Trophoblast cell (in vitro differentiated cells and primary cell): ENCODE measurements around the gene OGT.
"Not testable (repeated sequence)": the region's sequence is repeated elsewhere in the genome, so short reads cannot be mapped to it uniquely, and the experiment has no call there.

Source experiments
- DNase-seq, 2 donors: peaks; one replicate each; pipeline ENCODE4 v3.0.0-alpha.2; 2016
- H2AFZ ChIP-seq: 2 replicates; pipeline ENCODE4 v1.6.1; 2013; ENCODE audit warnings: low read length, moderate library complexity, mild to moderate bottlenecking; ENCODE audit not compliant: insufficient read depth, poor library complexity
- H2AK5ac ChIP-seq: 2 replicates; pipeline ENCODE4 v1.6.1; 2013; ENCODE audit warnings: mild to moderate bottlenecking, low read length
- H2BK120ac ChIP-seq: 2 replicates; pipeline ENCODE4 v1.6.1; 2013; ENCODE audit warnings: low read length, mild to moderate bottlenecking, moderate library complexity; ENCODE audit not compliant: insufficient read depth, poor library complexity
- H2BK12ac ChIP-seq: 2 replicates; pipeline ENCODE4 v1.6.1; 2013; ENCODE audit warnings: mild to moderate bottlenecking, low read length, moderate library complexity
- H2BK5ac ChIP-seq: 2 replicates; pipeline ENCODE4 v1.6.1; 2013; ENCODE audit warnings: low read length, low read depth, moderate library complexity, mild to moderate bottlenecking; ENCODE audit not compliant: poor library complexity
- H3K14ac ChIP-seq: 2 replicates; pipeline ENCODE4 v1.6.1; 2013; ENCODE audit warnings: mild to moderate bottlenecking, low read length
- H3K18ac ChIP-seq: 2 replicates; pipeline ENCODE4 v1.6.1; 2013; ENCODE audit warnings: mild to moderate bottlenecking, low read length
- H3K23ac ChIP-seq: 2 replicates; pipeline ENCODE4 v1.6.1; 2013; ENCODE audit warnings: low read length
- H3K27ac ChIP-seq: 2 replicates; pipeline ENCODE4 v1.5.1; 2013; ENCODE audit warnings: low read depth, mild to moderate bottlenecking, inconsistent platforms, low read length, moderate library complexity
- H3K27me3 ChIP-seq: 2 replicates; pipeline ENCODE4 v1.6.1; 2013; ENCODE audit warnings: inconsistent platforms, mild to moderate bottlenecking, low read length, moderate library complexity; ENCODE audit not compliant: insufficient read depth
- H3K36me3 ChIP-seq, 2 experiments: 1 replicate in 1 of 2; 2 replicates in 1 of 2; pipeline ENCODE4 v1.6.1; 2013; ENCODE audit warnings: low read length in 2 of 2, mild to moderate bottlenecking in 2 of 2, moderate library complexity in 1 of 2; ENCODE audit not compliant: insufficient read depth in 2 of 2, control insufficient read depth in 1 of 2
- H3K4ac ChIP-seq: 2 replicates; pipeline ENCODE4 v1.6.1; 2013; ENCODE audit warnings: low read depth, mild to moderate bottlenecking, low read length, moderate library complexity
- H3K4me1 ChIP-seq, 2 experiments: 1 replicate in 1 of 2; 2 replicates in 1 of 2; pipeline ENCODE4 v1.6.1; 2013; ENCODE audit warnings: low read length in 2 of 2, mild to moderate bottlenecking in 2 of 2, moderate library complexity in 1 of 2; ENCODE audit not compliant: insufficient read depth in 2 of 2, control insufficient read depth in 1 of 2
- H3K4me2 ChIP-seq: 2 replicates; pipeline ENCODE4 v1.6.1; 2013; ENCODE audit warnings: inconsistent platforms, mild to moderate bottlenecking, low read length, moderate library complexity
- H3K4me3 ChIP-seq: 2 replicates; pipeline ENCODE4 v1.5.1; 2013; ENCODE audit warnings: mild to moderate bottlenecking, low read depth, low read length, inconsistent platforms
- H3K79me1 ChIP-seq: one replicate; pipeline ENCODE4 v1.6.1; 2013; ENCODE audit warnings: low read length
- H3K79me2 ChIP-seq: 2 replicates; pipeline ENCODE4 v1.6.1; 2013; ENCODE audit warnings: low read length, mild to moderate bottlenecking; ENCODE audit not compliant: control insufficient read depth, insufficient read depth, poor library complexity
- H3K9ac ChIP-seq: 2 replicates; pipeline ENCODE4 v1.6.1; 2013; ENCODE audit warnings: mild to moderate bottlenecking, low read length
- H3K9me3 ChIP-seq: 2 replicates; pipeline ENCODE4 v1.6.1; 2013; ENCODE audit warnings: low read depth, mild to moderate bottlenecking, control low read depth, inconsistent platforms, low read length; ENCODE audit not compliant: insufficient read depth
- H4K12ac ChIP-seq: 2 replicates; pipeline ENCODE4 v1.6.1; 2013; ENCODE audit warnings: low read depth, mild to moderate bottlenecking, low read length, moderate library complexity
- H4K8ac ChIP-seq: 2 replicates; pipeline ENCODE4 v1.6.1; 2013; ENCODE audit warnings: low read depth, mild to moderate bottlenecking, low read length, moderate library complexity
- H4K91ac ChIP-seq: one replicate; pipeline ENCODE4 v1.6.1; 2013; ENCODE audit warnings: low read depth, mild to moderate bottlenecking, low read length, moderate library complexity
- WGBS: extraction: QIAGEN DNeasy Blood & Tissue Kit; methylation state at CpG from one replicate; pipeline ENCODE4 v1.1.7; 2013; ENCODE audit warnings: missing lambda C conversion rate; ENCODE audit not compliant: insufficient read length, insufficient coverage; ENCODE audit errors: extremely low coverage; 5-methylcytosine and 5-hydroxymethylcytosine counted together

Gene OGT

GRCh38 chrX:71593210-71593609, 60.3 kb downstream of the OGT start:
- H2AK5ac ChIP-seq, H4K8ac ChIP-seq, H3K4me3 ChIP-seq, H4K91ac ChIP-seq, H3K36me3 ChIP-seq, H2BK120ac ChIP-seq, DNase-seq, H3K79me2 ChIP-seq, H4K12ac ChIP-seq, H3K79me1 ChIP-seq, H3K9me3 ChIP-seq, H3K14ac ChIP-seq, H3K27me3 ChIP-seq, H2AFZ ChIP-seq, H3K23ac ChIP-seq, H3K18ac ChIP-seq, H3K4me2 ChIP-seq, H2BK5ac ChIP-seq, H3K9ac ChIP-seq, H3K27ac ChIP-seq, H3K4ac ChIP-seq, H2BK12ac ChIP-seq, H3K4me1 ChIP-seq: not testable (repeated sequence)
- WGBS, result no CpG with 5 or more reads among the region's 8 CpGs

DNA sequence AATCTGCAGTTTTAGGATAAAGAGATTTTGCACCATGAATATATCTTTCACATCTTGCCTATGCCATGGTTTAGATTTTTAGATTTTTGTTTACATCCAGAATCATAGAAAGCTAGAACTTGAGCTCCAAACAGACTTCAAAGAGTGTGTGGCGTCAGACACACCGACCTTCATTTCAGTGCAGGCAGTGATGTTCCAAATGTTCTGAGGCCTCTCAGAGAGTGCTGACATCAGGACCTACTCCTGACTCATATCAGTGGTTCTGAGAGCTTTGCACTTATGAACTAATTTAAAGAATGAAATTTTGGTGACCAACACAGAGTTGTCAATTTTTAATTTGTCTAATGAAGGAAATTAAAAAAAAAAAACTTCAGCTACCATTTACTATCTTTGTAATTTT, 67.1 kb downstream of the OGT start:
- H3K36me3 ChIP-seq, result peaks cover 16 to 22% of the 10 kb centered on the region in 2 experiments
- no peak overlapping the region for H2AFZ ChIP-seq
- no CpG with 5 or more reads among the region's 2 CpGs for WGBS
- H4K8ac ChIP-seq, result no peak overlapping the region
- no peak overlapping the region for H2BK5ac ChIP-seq
- no peak overlapping the region for H3K4me2 ChIP-seq
- no peaks in the 10 kb centered on the region for H3K27me3 ChIP-seq
- no peak overlapping the region for H3K27ac ChIP-seq
- no peak overlapping the region for H3K9ac ChIP-seq
- H4K91ac ChIP-seq, result no peak overlapping the region
- no peaks in the 10 kb centered on the region for H3K9me3 ChIP-seq
- no peak overlapping the region for H3K18ac ChIP-seq
- no peak overlapping the region for H2BK120ac ChIP-seq
- no peak for DNase-seq
- no peaks in the 10 kb centered on the region for H3K79me1 ChIP-seq
- H3K4me1 ChIP-seq, result no peaks in the 10 kb centered on the region
- no peak overlapping the region for H3K4ac ChIP-seq
- no peak overlapping the region for H4K12ac ChIP-seq
- no peak overlapping the region for H2AK5ac ChIP-seq
- no peak overlapping the region for H3K4me3 ChIP-seq
- no peak overlapping the region for H3K14ac ChIP-seq
- no peak overlapping the region for H2BK12ac ChIP-seq
- H3K23ac ChIP-seq, result no peak overlapping the region
- no peaks in the 10 kb centered on the region for H3K79me2 ChIP-seq

- no peaks in the 10 kb centered on the region for H3K9me3 ChIP-seq
- H3K9ac ChIP-seq, result no peak overlapping the region
- no peak overlapping the region for H3K4ac ChIP-seq
- no peak overlapping the region for H4K12ac ChIP-seq
- H3K4me3 ChIP-seq, result no peak overlapping the region
- H2AK5ac ChIP-seq, result no peak overlapping the region
- H3K4me1 ChIP-seq, result no peaks in the 10 kb centered on the region
- no peak overlapping the region for H2BK120ac ChIP-seq
- peaks cover 17 to 24% of the 10 kb centered on the region in 2 experiments for H3K36me3 ChIP-seq
- no peak overlapping the region for H4K8ac ChIP-seq
- no peak overlapping the region for H4K91ac ChIP-seq
- no peaks in the 10 kb centered on the region for H3K79me2 ChIP-seq
- no CpG with 5 or more reads among the region's 33 CpGs for WGBS
- H3K23ac ChIP-seq, result no peak overlapping the region
- H2AFZ ChIP-seq, result no peak overlapping the region
- no peak overlapping the region for H2BK5ac ChIP-seq
- DNase-seq, result no peak
- H3K79me1 ChIP-seq, result no peaks in the 10 kb centered on the region
- no peak overlapping the region for H3K18ac ChIP-seq
- no peak overlapping the region for H3K14ac ChIP-seq
- H3K27ac ChIP-seq, result no peak overlapping the region
- H2BK12ac ChIP-seq, result no peak overlapping the region
- H3K27me3 ChIP-seq, result no peaks in the 10 kb centered on the region
- no peak overlapping the region for H3K4me2 ChIP-seq
Observed at GRCh38 chrX:71603618-71604017, 70.7 kb downstream of the OGT start.

- H4K91ac ChIP-seq, result no peak overlapping the region
- H2BK5ac ChIP-seq, result no peak overlapping the region
- peaks cover 19 to 22% of the 10 kb centered on the region in 2 experiments for H3K36me3 ChIP-seq
- WGBS, result no CpG with 5 or more reads among the region's 10 CpGs
- no peak overlapping the region for H4K12ac ChIP-seq
- no peaks in the 10 kb centered on the region for H3K4me1 ChIP-seq
- DNase-seq, result no peak
- H3K23ac ChIP-seq, result no peak overlapping the region
- no peak overlapping the region for H3K18ac ChIP-seq
- H2AK5ac ChIP-seq, result no peak overlapping the region
- H3K27me3 ChIP-seq, result no peaks in the 10 kb centered on the region
- H3K9me3 ChIP-seq, result no peaks in the 10 kb centered on the region
- H3K79me1 ChIP-seq, result no peaks in the 10 kb centered on the region
- no peak overlapping the region for H2AFZ ChIP-seq
- no peak overlapping the region for H3K27ac ChIP-seq
- no peak overlapping the region for H3K14ac ChIP-seq
- H3K4me2 ChIP-seq, result no peak overlapping the region
- H3K4ac ChIP-seq, result no peak overlapping the region
- no peak overlapping the region for H2BK120ac ChIP-seq
- H4K8ac ChIP-seq, result no peak overlapping the region
- H3K9ac ChIP-seq, result no peak overlapping the region
- H2BK12ac ChIP-seq, result no peak overlapping the region
- H3K79me2 ChIP-seq, result no peaks in the 10 kb centered on the region
- no peak overlapping the region for H3K4me3 ChIP-seq
Observed at GRCh38 chrX:71604141-71604540, 71.2 kb downstream of the OGT start.
